SKM-1 (cell line): ENCODE measurements around the gene KCNQ1.

Source experiments
- DNase-seq: peaks from one replicate; lab custom pipeline; 2025; ENCODE audit not compliant: unreplicated experiment; lab: John Stamatoyannopoulos, UW

Gene KCNQ1

DNA sequence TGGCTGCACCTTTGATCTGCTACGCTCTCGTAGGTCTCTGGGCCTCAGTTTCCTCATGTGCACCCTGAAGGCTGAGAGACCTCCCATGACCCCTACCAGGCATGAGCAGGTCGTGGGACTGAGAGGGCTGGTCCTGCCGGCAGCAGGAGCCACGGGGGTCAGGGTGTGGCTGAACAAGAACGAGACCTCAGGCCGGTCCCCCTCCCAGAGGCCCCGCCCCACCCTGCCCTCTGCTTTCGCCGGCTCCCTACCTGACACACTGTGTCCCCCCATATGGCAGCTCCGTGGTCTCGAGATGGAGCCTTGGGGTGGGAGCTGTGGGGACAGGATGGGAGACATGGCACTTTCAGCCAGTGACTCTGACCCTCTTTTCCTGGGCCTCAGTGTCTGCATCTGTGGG lies 400.2 kb downstream of the KCNQ1 start:
- no peak for DNase-seq

DNA sequence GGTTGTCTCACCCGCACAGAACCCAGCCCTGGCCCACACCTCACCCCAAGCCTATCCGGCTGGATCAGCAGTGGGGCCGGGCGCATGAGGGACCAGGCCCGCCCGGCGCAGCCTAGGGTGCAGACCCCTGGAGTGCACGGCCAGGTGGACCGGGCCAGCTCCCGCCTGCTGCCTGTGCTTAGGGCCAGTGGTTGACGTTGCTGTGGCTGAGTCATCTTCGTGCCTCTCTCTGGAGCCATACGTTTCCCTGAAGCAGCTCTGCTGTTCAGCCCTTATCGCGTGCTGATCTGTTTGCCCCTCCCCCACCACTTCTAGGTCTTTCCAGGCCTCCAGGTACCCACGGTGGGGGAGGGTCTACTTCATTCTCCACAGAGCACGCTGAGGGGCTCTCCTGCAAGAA lies 401.2 kb downstream of the KCNQ1 start:
- DNase-seq, result no peak

DNA sequence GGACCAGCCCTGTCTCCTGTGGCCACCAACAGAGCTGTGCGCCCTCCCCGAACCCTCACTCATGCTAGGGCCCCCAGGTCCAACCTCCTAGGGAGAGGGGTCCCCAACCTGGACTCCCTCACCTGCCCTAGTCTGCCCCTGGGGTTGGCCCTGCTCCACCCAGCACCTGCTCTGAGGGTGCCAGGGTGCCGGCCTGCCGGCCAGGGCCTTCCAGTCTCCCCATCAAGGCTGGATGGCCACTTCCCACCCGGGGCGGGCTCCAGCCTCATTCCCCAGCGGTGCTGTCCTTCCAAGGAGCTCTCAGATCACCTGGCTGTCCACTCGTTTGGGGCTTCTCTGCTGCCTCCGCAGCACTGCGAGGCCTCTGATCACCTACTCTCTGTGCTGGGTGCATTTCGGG lies 401.7 kb downstream of the KCNQ1 start:
- no peak for DNase-seq

DNA sequence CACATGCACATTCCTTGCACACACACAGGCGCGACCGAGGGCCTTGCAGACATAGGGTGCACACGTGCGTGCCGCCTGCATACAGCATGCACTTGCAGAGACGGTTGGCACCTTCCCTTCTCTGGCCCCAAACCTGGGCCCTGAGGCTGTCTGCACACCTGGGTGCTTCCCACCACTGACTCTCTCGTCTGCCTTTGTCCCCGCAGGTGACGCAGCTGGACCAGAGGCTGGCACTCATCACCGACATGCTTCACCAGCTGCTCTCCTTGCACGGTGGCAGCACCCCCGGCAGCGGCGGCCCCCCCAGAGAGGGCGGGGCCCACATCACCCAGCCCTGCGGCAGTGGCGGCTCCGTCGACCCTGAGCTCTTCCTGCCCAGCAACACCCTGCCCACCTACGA lies 402.8 kb downstream of the KCNQ1 start:
- DNase-seq, result no peak

DNA sequence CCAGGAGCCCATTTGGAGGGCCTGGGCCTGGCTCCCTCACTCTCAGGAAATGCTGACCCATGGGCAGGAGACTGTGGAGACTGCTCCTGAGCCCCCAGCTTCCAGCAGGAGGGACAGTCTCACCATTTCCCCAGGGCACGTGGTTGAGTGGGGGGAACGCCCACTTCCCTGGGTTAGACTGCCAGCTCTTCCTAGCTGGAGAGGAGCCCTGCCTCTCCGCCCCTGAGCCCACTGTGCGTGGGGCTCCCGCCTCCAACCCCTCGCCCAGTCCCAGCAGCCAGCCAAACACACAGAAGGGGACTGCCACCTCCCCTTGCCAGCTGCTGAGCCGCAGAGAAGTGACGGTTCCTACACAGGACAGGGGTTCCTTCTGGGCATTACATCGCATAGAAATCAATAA lies 403.7 kb downstream of the KCNQ1 start:
- DNase-seq, result no peak

DNA sequence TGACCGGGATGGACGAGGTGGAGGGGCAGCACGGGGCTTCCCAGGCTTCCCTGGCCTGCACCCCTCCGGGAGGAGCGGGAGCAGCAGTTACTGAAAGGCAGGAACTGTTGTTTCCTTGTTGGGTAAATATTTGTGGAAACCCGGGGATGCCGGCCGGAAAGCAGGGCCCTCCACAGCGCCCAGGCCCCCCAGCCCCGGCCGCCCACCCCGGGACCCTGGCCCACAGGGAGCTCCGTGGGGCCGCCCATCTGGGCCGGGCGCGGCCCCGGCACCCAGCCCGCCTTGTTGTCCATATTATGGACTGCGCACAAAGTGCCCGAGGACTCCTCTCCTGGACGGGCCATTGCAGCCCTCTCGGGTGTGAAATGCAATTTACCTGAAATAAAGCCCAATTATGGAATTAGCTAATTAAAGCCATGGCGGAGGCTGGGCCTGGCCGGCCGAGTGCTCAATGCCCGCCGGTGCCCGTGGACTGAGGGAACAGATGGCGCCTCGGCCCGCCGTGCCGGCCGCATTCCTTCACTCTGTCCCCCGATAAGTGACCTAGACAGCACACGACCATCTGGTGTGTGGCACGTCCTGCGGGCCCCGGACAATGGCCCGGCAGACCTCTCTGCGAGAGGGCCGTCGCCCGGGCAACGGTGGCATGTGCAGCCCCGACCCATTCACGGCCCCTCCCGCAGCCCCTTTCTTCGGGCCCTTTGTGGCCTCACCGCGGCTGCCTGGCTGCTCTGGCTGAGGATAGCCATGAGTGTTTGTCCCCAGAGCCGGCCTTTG lies 405.4 kb downstream of the KCNQ1 start:
- no peak for DNase-seq

DNA sequence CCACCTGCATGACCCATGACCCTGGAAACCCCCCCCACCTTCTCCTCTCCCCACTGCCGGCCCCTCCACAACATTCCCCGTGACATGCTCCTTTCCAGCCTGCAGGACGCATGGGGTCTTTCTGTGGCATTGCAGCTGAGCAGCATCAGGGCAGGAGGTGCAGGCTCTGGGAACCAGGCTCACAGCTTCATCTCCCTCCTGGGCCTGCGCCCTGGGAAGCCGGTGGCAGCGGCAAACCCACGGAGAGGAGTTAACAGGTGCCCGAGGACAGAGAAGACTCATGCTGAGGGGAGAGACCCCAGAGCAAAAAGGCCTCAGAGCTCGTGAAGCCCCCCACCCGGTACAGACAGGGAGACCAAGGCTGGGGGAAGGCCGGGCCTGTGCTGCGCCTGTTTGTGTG lies 408.6 kb downstream of the KCNQ1 start:
- no peak for DNase-seq

DNA sequence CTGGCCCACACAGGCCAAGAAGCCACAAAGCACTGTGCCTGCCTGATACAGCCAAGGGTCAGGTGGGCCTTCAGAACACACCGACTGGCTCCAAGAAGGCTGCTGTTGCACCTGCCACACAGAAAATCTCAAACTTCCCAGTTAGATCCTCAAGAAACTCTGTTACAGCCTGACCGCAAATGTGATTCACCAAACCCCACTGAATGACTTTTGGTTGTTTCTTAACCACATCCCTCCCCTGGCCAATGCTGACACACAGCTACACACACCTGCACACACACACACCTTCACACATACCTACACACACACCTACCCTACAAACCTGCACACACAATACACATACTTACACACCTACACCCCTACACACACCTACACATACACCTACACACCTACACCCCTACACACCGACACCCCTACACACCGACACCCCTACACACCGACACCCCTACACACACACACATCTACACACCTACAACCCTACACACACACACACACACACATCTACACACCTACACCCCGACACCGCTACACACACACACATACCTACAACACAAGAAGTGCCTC lies 409.3 kb downstream of the KCNQ1 start:
- no peak for DNase-seq

DNA sequence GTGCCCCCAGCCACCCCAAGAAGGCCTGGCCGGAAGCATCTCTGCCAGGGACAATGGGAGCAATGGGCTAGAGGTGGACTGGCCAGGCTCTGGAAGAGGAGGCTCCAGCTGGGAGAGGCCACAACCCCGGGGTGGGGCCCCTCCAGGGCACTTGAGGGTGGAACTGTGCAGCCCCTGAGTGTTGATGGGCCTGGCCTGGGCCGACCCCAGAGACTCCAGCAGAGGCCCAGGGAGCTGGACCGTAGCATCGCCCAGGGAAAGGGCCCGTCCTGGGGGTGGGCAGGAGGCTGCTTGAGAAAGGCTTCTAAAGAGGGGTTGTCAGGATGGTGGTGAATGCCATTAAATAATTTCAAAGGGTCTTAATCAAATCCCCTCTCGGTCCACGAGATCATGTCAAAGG lies 410.4 kb downstream of the KCNQ1 start:
- no peak for DNase-seq

DNA sequence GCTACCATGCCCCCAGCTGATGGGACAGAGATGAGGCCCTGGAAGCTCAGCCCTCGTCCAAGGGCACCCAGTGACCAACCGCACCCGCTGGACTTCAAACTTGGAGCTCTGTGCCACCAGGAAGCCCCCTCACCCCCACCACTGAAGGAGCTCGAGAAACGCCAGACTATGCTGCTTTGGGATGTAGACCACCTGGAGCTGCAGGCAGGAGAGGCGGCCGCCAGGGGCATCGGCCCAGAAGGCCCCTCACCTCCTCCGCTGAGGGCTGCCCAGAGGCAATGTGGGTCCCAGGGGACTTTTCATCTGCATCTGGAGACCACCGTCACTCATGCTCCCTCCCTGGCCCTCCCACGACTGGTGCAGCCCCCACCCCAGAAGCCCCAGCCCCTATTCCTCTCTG lies 412.5 kb downstream of the KCNQ1 start:
- DNase-seq, result no peak

DNA sequence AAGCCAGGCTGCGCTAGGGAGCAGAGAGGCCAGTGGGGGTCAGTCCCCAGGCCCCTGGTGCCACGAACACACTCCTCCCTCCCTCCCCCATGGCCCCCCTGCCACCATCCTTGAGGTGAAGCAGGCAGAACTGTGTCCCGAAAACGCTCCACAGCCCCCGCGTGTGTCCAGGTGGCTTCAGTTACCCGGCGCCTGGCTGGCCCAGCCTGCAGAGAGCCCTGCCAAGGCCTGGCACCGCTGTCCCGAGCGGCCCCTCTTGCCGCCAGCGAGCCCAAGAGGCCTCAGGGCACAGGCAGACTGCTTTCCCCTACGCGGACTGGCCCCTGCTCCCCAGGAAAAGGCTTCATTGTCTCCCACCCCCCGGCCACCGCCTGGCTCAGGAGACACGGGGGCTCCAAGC lies 413.1 kb downstream of the KCNQ1 start:
- no peak for DNase-seq

DNA sequence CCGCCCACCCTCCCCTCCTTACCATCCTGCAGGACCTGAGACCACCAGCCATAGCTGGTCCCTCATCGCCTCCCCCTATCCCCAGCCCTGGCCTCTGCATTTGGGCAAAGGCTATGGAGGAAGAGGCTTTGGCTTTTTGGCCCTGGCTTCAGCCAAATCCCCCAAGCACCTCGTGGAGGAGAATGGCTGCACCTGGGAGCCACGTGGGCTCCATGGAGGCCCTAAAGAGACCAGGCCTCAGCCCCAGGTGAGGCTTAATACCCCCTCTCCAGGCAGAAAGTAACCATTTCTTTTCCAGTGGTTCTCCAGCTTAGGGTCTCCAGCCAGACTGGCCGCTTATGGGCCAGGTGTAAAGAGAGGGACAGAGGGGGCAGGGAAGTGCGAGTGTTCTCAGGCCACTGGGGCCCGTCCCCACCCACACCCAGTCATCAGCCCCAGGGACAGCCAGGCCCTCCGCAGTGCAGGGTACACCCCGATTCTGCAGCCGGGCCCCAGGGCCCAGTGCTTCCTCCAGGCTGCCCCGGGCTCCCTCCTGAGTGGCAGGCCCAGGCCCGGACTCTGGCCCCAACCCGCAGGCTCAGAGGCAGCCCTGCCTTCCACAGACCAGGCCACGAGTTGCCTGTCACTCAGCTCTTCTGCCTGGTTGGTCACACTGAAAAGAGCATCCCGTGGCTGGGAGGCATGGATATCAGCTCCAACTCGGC lies 414.3 kb downstream of the KCNQ1 start:
- DNase-seq, result no peak

DNA sequence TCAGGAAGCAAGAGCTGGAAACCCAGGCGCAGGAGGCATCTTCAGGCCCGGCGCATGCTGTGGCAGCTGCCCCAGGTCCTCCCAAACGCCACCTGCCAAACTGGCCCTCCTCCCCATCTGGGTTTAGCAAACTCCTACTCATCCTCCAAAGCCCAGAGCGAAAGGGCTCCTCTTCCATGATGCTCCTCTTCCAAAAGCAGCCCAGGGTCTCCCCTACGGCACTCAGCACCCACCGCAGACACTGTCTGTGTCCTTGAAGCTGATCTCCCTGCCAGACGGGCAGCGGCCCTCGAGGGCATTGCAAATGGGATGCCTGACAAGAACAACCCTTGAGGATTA lies 414.9 kb downstream of the KCNQ1 start:
- no peak for DNase-seq

DNA sequence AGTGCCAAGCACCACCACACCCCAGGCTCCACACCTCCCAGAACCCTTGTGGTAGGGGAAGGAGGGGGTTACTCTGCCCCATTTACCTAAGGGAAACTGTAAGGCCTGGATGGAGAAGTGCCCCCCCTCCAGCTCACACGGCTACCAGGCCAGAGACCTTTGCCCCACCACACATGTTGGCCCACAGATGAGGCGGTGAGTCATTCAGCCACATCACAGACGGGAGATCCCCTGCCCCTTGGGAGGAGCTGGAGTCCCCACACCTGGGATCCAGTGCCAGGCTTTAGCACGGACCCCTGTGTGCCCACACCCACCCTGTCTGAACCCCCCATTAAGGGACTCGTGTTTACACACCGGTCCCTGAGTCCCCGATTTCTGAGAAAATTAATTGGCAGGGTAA lies 415.8 kb downstream of the KCNQ1 start:
- no peak for DNase-seq

DNA sequence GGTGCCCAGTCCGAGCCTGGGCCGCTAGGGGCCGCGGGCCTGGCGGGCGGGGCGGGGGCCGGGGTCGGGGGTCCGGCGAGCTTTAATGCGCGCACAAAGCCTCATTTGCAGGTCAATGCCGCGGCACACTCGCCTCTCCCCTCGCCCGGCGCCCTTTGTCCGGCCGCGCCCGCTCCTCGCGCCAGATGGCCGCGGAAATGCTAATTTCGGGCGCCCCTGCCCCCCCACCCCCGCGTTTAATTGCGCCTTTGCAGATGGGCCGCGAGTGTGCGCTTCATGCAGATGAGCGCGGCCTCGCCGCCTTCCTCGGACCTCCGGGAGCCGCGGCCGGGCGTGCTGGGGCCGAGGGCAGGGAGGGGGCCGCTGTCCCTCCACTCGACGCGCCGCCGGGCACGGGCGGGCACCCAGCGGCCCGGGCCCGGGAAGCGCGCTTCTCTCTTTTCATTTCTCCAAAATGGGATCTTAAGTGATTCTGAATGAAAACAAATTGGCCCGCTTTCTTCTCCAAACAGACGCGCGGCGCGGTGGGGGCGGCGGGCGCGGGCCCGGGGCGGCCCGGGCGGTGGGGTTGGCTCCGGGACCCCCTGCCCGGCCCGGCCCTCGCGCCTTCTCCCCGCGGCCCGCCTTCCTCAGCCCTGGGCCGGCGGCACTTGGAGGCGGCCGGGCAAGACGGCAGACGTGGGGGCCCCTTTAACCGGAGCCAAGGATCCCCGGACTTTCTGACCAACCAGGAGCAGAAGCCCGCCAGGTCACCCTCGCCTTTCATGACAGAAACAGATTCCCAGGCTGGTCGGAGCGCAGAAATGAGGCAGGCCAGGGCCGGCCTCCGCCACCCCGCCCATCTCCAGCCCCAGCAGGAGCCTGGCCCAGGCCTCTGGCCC lies 417.8 kb downstream of the KCNQ1 start:
- DNase-seq, result no peak

DNA sequence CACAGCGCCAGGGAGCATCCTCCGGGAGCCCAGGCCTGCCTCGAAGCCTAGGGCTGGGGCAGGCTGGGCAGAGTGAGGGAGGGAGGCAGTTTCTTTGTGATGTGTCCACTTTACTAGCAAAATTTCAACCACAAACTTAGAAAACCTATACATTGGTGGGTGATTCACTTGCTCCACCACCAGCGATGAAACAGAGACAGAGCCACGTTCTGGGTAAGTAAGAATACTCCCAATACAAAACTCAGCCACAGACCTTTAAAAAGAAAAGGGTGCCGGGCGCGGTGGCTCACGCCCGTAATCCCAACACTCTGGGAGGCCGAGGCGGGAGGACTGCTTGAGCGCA lies 418.4 kb downstream of the KCNQ1 start:
- DNase-seq, result no peak

DNA sequence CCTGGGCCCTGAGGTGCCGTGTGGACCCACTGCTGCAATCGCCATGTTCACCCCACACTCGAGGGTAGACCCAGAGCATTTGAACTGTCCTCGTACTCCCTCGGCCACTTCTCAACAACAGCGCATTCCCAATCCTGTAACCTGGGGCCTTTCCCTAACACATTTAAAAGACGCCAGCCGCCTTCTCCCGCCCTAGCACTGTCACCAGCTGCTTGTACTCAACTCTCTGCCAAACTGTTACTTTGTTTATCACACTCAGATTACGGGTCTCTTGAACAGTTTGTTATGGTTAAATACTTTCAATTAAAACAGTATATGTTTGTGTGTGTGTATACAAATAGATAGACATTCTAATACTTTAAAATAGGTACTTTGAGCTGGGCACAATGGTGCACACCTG lies 420.1 kb downstream of the KCNQ1 start:
- no peak for DNase-seq

DNA sequence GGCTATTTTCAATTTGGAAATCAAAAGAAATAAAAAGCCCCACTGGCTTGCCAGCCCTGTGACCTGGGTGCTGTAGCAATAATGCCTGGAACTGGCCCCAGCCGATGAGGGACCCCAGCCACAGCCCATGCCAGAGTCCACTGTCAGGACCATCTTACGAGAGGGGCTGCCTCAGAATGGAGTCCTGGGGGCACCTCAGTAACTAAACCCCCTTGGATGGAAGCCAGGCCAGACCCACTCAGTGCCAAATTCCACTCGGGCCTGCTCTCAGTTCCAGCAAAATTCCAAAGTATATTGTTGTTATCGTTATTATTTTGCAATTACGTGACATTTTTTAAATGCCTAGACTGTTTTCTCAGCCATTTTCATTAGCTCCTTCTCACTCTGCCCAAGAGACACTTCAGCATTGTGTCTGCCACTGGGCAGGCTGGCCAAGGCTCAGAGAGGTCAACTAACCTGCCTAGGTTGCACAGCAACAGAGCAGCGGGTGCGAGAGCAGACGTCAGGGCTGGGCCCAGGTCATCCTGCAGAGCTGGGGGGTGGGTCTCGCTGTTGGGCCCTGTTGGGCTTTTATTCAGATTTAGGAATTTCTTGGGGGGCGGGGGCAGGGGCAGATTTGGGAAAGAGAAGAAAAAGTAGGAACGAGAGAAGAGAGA lies 421.2 kb downstream of the KCNQ1 start:
- DNase-seq, result no peak

DNA sequence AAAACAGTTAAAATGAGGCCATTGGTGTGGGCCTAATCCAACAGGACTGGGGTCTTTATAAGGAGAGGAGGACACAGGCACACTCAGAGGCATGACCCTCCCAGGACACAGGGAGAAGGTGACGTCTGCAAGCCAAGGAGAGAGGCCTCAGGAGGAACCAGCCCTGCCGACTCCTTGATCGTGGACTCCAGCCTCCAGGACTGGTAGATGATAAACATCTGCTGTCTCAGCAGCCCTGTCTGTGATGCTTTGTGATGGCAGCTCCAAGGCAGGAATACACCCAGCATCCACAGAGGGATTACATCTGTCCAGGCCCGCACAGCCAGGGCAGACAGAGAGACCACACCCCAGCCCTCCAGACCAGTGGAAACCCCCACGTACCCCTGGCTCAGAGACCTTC lies 422.3 kb downstream of the KCNQ1 start:
- DNase-seq, result no peak

DNA sequence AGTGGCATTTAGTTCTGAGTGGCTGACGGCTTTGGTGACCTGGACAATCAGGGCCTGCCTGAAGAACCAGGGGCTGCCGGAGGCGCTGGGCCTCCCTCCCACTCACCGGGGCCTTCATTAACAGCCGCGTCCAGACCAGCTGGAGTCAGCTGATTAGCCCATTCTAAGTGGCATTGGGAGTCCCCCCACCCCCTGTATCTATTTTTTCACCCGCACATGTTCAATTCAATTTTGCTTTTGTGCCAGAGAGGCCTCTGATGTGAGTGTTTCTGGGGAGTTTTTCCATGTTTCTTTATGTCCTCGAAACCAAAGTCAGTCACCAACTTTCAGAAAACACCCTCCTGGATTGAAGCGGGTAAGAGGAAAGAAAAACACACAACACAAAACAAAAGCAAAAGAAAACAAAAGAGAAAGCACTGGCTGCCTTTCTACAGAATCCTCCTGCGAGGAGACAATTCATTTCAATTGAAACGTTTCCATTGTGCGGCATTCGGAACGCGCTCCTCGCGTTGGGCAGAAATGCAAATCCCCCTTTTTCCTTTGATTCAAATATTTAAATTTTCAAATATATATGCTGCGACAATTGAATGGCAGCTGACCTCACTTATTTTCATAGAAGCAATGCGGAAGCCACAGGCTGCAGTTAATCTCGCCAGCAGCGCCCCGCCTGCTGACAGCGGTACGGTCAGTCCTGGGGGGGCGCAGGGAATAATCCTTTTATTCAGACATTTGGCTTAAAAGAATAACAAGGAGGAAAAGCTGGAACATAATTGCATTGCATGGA lies 423.1 kb downstream of the KCNQ1 start:
- no peak for DNase-seq
